ENCODE measurements around the gene SRSF6.
"Not testable (repeated sequence)": the region's sequence is repeated elsewhere in the genome, so short reads cannot be mapped to it uniquely, and the experiment has no call there.

SRSF6 gene

DNA sequence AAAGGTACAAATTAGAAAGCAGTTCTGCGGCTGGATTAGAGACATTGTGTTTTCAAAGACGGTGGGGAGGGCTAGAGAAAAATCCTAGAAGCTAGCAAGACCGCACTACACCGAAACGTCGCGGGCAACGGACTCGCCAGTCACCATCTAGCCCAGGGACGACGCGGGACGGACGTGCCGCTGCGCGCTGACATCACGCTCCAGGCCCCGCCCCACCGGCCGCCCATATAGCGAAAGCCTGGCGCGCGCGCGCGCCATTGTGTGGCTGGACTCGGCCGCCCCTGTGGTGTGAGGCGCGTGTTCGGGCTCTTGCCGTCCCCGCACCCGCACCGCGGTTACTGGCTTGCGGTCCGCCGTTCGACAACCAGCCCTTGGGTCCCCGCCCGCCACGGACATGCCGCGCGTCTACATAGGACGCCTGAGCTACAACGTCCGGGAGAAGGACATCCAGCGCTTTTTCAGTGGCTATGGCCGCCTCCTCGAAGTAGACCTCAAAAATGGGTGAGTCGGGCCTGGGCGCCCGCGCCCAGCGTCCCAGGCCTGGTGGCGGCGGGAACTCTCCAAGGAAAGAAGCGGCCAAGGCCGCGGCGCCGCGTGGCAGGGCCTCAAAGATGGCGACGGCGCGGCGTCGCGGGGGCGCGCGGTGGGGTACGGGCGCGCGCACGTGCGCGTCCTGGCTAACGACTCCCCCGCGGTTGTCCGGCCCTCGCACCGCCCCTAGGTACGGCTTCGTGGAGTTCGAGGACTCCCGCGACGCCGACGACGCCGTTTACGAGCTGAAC, at the start of gene SRSF6:
TSS of gene SRSF6 (plus strand) at position 257 of the 782 bp plus-strand sequence. CDS start at position 395, 138 bp downstream.
- DNase-seq (ENCODE audit: low read depth), result peak; percentile 93

- peak; percentile 67 for DNase-seq (ENCODE audit: low read depth)
Measured at GRCh38 chr20:43408848-43409576, 48.7 kb upstream of the SRSF6 start.

DNA sequence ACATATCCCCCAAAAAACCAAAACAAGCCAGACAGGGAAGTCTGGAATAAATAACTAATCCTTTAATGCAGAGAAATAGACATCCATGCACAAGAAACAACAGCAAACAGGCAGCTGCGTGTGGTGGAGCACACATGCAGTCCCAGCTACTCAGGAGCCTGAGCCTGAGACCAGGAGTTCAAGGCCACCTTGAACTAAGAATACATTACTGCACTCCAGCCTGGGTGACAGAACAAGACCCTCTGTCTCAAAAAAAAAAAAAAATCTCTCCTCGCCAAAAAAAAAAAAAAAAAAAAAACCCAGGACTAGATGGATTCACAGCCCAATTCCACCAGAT, 48.2 kb upstream of the SRSF6 start:
- DNase-seq (ENCODE audit: low read depth), result no peak

DNA sequence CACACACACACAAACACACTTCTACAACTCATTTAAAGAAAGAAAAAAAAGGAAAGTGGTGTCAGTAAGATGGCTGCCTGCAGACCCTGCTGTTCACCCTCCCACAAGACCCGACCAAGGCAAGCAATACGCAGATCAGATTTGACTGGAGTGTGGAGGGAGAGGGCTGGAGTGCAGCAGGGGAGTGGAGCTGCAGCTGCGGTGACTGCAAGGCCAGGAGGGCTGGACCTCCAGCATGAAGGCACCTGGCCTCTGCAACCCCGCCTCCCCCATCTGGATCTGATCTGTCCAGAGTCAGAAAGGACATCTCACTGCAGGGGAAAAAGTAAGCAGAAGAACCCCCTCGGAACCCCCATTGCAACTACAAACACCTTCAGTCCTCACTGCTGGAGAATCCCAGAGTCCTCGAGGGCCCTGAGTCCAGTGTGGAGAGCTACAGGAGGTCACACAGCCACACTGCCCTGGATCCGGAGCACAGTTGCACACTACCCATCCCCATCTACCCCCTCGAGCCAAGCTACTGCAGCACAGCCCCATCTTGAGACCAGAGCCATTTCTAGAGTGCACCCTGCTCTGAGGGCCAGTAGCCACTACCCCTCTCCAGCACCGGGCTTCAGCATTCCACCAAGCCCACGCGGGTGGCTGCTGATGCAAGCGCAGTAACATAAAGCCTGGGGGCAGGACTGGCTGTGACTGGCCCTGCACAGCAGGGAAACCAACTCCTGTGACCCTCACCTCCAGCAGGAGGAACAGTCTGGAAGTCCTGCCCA, 41.9 kb upstream of the SRSF6 start:
- no peak for DNase-seq (ENCODE audit: low read depth)

GRCh38 chr20:43416591-43417228, 41.0 kb upstream of the SRSF6 start:
- DNase-seq (ENCODE audit: low read depth), result no peak

GRCh38 chr20:43420192-43420591, 37.5 kb upstream of the SRSF6 start:
- DNase-seq (ENCODE audit: low read depth), result no peak

GRCh38 chr20:43420913-43421312, 36.8 kb upstream of the SRSF6 start:
- not testable (repeated sequence) for DNase-seq (ENCODE audit: low read depth)

- no peak for DNase-seq (ENCODE audit: low read depth)
Measured at GRCh38 chr20:43426172-43426571, 31.5 kb upstream of the SRSF6 start.

- no peak for DNase-seq (ENCODE audit: low read depth)
Measured at GRCh38 chr20:43430265-43431133, 27.2 kb upstream of the SRSF6 start.

DNA sequence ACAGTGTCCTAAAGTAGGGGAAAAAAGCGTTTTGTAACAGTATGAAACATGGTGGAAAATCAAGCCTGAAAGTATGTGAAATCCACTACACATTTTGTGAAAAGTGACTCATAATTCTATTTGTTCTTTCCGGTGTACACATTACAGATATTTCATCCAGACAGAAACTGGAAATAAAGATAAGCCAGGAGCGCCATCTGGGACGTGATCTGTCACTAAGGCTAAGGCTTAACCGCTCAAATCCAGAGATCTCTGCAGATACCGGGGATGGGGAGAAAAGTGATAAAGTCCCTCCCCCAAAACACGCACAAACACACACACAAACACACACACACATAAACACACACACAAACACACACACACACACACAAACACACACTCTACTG, 26.6 kb upstream of the SRSF6 start:
- no peak for DNase-seq (ENCODE audit: low read depth)

- peak; percentile 14 for DNase-seq (ENCODE audit: low read depth)
Measured at GRCh38 chr20:43432498-43432897, 25.2 kb upstream of the SRSF6 start.

- no peak for DNase-seq (ENCODE audit: low read depth)
Measured at GRCh38 chr20:43433250-43433854, 24.3 kb upstream of the SRSF6 start.

DNA sequence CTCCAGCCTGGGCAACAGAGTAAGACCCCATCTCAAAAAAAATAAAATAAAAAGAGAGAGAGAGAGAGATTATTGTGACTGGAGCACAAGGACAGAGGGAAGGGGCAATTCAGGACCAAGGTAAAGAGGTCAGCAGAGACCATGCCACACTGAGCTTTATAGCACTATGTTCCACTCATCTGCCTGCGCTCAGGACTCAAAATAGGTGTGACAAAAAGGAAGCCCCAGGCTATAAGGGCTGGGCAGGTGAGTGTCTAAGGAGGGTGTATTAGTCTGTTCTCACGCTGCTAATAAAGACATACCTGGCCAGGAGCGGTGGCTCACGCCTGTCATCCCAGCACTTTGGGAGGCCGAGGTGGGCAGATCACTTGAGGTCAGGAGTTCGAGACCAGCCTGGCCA, 23.1 kb upstream of the SRSF6 start:
- no peak for DNase-seq (ENCODE audit: low read depth)

DNA sequence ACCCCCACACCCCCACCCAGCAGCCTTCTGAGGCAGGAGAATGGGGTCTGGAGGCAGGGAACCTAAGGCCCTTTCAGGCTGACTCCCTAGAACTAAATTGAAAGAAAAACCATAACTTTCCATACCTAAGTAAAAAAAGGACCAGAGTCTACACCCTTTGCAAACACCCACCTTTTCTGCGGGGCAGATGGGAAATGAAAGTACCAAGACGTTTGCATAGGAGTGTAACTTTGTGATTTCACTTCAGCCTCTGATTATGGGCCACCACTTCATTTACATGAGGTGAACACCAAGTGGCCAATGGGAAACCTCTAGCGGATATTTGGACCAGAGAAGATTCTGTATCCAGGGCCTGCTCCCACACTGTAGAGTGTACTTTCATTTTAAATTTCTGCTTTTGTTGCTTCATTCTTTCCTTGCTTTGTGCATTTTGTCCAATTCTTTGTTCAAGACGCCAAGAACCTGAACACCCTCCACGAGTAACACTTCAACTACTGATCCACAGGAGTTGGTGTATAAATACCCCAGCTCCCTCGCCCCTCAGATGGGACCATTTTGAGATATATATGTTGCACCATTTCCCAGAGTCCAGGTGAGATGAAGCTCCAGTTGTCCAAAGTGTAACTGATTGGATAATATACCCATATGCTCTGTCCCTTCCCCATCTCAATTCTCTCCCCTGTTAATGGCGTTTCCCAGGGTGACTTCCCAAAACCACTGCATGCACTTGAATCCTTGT, 18.9 kb upstream of the SRSF6 start:
- no peak for DNase-seq (ENCODE audit: low read depth)

DNA sequence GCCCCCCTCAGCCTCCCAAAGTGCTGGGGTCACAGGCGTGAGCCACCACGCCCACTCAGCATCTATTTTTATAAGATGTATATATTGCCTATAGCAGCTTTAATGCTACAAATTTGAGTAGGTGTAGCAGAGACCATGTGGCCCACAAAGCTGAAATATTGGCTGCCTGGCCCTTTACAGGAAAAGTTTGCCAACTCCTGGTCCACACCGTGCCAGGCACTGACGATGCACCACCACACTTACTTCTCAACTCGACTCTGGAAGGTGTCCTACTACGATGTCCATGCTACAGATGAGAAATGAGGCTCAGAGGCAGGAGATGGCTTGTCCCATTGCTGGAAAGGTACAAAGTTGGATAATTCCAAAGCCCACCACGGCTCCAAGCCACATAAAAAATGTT, 17.2 kb upstream of the SRSF6 start:
- DNase-seq (ENCODE audit: low read depth), result no peak

DNA sequence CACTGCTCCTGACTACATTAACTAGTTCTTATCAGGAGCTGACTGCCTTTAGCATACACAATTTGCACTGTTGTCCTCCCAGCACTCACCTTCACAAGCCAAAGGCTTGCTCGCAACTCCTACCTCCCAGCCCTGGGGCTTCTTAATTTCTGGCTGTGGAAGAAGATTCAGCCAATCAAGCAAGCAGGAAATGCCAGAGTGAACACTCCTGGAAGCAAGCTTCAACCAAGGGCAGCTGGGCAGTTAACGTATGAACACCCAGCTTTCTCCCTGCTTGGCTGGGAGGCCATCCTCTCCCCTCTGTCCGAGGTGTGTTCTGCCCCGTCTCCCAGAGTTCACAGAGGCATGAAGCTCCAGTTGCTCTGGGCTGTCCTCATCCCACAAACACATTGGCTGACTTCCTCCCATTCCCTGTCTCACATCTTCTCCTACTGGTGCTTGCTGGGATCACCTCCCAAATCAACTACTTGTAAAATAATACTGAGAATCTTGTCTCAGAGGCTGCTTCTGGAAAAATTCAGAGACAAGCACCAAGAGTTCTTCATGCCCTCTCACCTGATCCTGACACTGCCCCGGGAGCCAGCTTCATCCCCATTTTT, 15.3 kb upstream of the SRSF6 start:
- DNase-seq (ENCODE audit: low read depth), result peak; percentile 51

- DNase-seq (ENCODE audit: low read depth), result no peak
Measured at GRCh38 chr20:43444107-43444506, 13.6 kb upstream of the SRSF6 start.

- peak; percentile 60 for DNase-seq (ENCODE audit: low read depth)
Measured at GRCh38 chr20:43446361-43446879, 11.3 kb upstream of the SRSF6 start.

DNA sequence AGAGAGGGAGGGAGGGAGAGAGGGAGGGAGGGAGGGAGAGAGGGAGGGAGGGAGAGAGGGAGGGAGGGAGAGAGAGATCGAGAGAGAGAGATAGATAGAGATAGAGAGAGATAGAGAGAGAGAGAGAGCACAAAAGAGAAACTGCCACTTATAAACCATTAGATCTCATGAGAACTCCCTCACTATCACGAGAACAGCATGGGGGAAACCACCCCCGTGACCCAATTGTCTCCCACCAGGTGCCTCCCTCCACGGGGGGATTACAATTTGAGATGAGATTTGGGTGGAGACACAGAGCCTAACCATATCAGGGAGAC, 9.3 kb upstream of the SRSF6 start:
- DNase-seq (ENCODE audit: low read depth), result not testable (repeated sequence)

Data from ELR (cell line).